ENCODE results near the gene B4GALT6. TPM values are rescaled to one million over a fixed set of nuclear protein-coding genes. Genes with fewer than 3 reads are reported as not detected.

The B4GALT6 gene
- total and polyA plus RNA-seq, 2 donors (not counting 1 experiment from before 2014, with no cell fraction given), result 1.7 TPM; not detected in 1

DNA sequence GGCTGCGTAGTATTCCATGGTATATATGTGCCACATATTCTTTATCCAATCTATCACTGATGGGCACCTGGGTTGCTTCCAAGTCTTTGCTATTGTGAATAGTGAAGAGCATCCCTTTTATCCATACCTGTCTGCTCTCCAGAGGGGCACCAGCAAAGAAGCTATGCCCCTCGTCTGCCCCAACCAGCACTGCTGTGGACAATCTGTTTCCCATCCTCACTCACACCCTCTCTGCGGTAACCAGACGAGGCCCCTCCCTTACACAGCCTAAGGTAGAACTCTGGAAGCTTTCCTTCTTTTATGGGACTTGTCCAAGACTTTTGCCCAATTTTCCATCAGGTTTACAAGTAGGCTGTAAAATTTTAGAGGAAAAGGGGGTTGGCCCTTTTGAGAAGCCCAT, 67.8 kb downstream of the B4GALT6 start:
- no peaks in the 10 kb centered on the region for H3K4me1 Mint-ChIP-seq

DNA sequence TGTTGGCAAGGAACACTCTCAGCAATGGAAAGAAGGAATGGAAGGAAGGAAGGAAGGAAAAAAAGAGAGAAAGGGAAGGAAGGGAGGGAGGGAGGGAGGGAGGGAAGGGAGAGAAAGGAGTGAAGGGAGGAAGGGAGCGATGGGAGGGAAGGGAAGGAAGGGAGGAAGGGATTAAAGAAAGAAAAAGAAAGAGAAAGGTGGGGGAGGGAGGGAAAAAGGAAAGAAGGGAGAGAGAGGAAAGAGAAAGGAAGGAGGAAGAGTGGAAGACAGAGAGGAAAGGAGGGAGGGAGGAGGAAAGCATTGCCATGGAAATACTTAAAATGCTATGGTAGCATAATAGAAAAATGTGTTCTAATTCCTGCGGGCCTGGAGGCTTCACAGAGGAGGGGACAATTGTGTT, 70.3 kb downstream of the B4GALT6 start:
- H3K4me3 ChIP-seq (ENCODE audit: control extremely low read depth in 1 of 5, extremely low read depth in 1 of 5, insufficient read depth in 1 of 5, low read depth in 2 of 5, low read length in 4 of 5), result no peak overlapping the region
- 95% methylated on average over 2 of the region's 2 CpGs for WGBS (ENCODE audit: insufficient coverage)
- no peak for ATAC-seq (ENCODE audit: low read depth)
- intact Hi-C loops (cut with micrococcal nuclease), result no loop called here
- H3K9me3 ChIP-seq (ENCODE audit: control extremely low read depth in 1 of 3, control insufficient read depth in 2 of 3, insufficient read depth in 1 of 3, low read length in 2 of 3), result no peaks in the 10 kb centered on the region
- no peaks in the 10 kb centered on the region for H3K4me1 Mint-ChIP-seq
- TF ChIP-seq EZH2 (IDR thresholded peaks at IDR 0.05; ENCODE audit: borderline replicate concordance, insufficient read depth, low read depth, low read length, poor library complexity, severe bottlenecking), result no peak
- TF ChIP-seq, protein P1, sequence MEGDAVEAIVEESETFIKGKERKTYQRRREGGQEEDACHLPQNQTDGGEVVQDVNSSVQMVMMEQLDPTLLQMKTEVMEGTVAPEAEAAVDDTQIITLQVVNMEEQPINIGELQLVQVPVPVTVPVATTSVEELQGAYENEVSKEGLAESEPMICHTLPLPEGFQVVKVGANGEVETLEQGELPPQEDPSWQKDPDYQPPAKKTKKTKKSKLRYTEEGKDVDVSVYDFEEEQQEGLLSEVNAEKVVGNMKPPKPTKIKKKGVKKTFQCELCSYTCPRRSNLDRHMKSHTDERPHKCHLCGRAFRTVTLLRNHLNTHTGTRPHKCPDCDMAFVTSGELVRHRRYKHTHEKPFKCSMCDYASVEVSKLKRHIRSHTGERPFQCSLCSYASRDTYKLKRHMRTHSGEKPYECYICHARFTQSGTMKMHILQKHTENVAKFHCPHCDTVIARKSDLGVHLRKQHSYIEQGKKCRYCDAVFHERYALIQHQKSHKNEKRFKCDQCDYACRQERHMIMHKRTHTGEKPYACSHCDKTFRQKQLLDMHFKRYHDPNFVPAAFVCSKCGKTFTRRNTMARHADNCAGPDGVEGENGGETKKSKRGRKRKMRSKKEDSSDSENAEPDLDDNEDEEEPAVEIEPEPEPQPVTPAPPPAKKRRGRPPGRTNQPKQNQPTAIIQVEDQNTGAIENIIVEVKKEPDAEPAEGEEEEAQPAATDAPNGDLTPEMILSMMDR (IDR thresholded peaks at IDR 0.05), result no peak
- H3K27me3 ChIP-seq (replicated peaks in 1 of 4; ENCODE audit: control extremely low read depth in 1 of 4, control insufficient read depth in 3 of 4, insufficient read depth in 4 of 4, low read length in 3 of 4), result no peaks in the 10 kb centered on the region
- H3K4me2 ChIP-seq (replicated peaks; ENCODE audit: low read depth, low read length, poor library complexity, severe bottlenecking), result no peak overlapping the region
- DNase-seq, result no peak
- H3K9ac ChIP-seq (ENCODE audit: low read length), result no peak overlapping the region
- no peak overlapping the region for H3K27ac ChIP-seq (ENCODE audit: low read length in 2 of 2)
- no peak overlapping the region for H3K4me3 Mint-ChIP-seq
- H3K4me1 ChIP-seq (ENCODE audit: control insufficient read depth in 2 of 2, insufficient read depth in 2 of 2, low read length in 2 of 2), result no peaks in the 10 kb centered on the region
- ChIA-PET CTCF (interaction anchor here (0.5 kb wide), 1 partner anchor 279 kb away, joined by 3 read pairs; no protein-coding TSS in a partner anchor), POLR2A (no interaction called here)
- H3K27me3 Mint-ChIP-seq, result peaks cover 8% of the 10 kb centered on the region
- H2AFZ ChIP-seq (ENCODE audit: insufficient read depth, low read depth, low read length, poor library complexity, severe bottlenecking), result no peak overlapping the region
- no peaks in the 10 kb centered on the region for H3K79me2 ChIP-seq (ENCODE audit: control insufficient read depth, insufficient read depth, low read length)
- H3K27ac Mint-ChIP-seq, result no peak overlapping the region
- no peaks in the 10 kb centered on the region for H4K20me1 ChIP-seq (ENCODE audit: control insufficient read depth, insufficient read depth, low read length, poor library complexity, severe bottlenecking)
- H3K9me3 Mint-ChIP-seq (ENCODE audit: insufficient read depth), result no peaks in the 10 kb centered on the region
- no peaks in the 10 kb centered on the region for H3K36me3 ChIP-seq (replicated peaks in 1 of 2; ENCODE audit: control extremely low read depth in 1 of 2, control insufficient read depth in 1 of 2, extremely low read depth in 1 of 2, insufficient read depth in 2 of 2, low read length in 1 of 2)

More for the DNA sequence above, 67.8 kb downstream of the B4GALT6 start:
- Mint-ChIP-seq H3K9me3 (ENCODE audit: insufficient read depth) (no peaks in the 10 kb centered on the region), H3K27ac (no peak overlapping the region), H3K27me3 (no peaks in the 10 kb centered on the region), H3K4me3 (no peak overlapping the region)
- WGBS (ENCODE audit: insufficient coverage), result 80% methylated on average over 1 of the region's 4 CpGs
- Histone ChIP-seq H3K9me3 (ENCODE audit: control extremely low read depth in 1 of 3, control insufficient read depth in 2 of 3, insufficient read depth in 1 of 3, low read length in 2 of 3) (no peaks in the 10 kb centered on the region), H3K27ac (ENCODE audit: low read length in 2 of 2) (no peak overlapping the region), H3K4me2 (replicated peaks; ENCODE audit: low read depth, low read length, poor library complexity, severe bottlenecking) (no peak overlapping the region), H4K20me1 (ENCODE audit: control insufficient read depth, insufficient read depth, low read length, poor library complexity, severe bottlenecking) (no peaks in the 10 kb centered on the region), H3K9ac (ENCODE audit: low read length) (no peak overlapping the region), H3K79me2 (ENCODE audit: control insufficient read depth, insufficient read depth, low read length) (no peaks in the 10 kb centered on the region), H3K4me3 (ENCODE audit: control extremely low read depth in 1 of 5, extremely low read depth in 1 of 5, insufficient read depth in 1 of 5, low read depth in 2 of 5, low read length in 4 of 5) (no peak overlapping the region), H3K36me3 (replicated peaks in 1 of 2; ENCODE audit: control extremely low read depth in 1 of 2, control insufficient read depth in 1 of 2, extremely low read depth in 1 of 2, insufficient read depth in 2 of 2, low read length in 1 of 2) (no peaks in the 10 kb centered on the region), H3K4me1 (ENCODE audit: control insufficient read depth in 2 of 2, insufficient read depth in 2 of 2, low read length in 2 of 2) (no peaks in the 10 kb centered on the region), H3K27me3 (replicated peaks in 1 of 4; ENCODE audit: control extremely low read depth in 1 of 4, control insufficient read depth in 3 of 4, insufficient read depth in 4 of 4, low read length in 3 of 4) (no peaks in the 10 kb centered on the region), H2AFZ (ENCODE audit: insufficient read depth, low read depth, low read length, poor library complexity, severe bottlenecking) (no peak overlapping the region)
- ChIA-PET POLR2A (no interaction called here), CTCF (no interaction called here)
- intact Hi-C loops (cut with micrococcal nuclease), result no loop called here
- DNase-seq, result no peak
- no peak for ATAC-seq (ENCODE audit: low read depth)
- TF ChIP-seq, protein P1 (IDR thresholded peaks at IDR 0.05), result no peak
- TF ChIP-seq EZH2 (IDR thresholded peaks at IDR 0.05; ENCODE audit: borderline replicate concordance, insufficient read depth, low read depth, low read length, poor library complexity, severe bottlenecking), result no peak
